Activated CD4-positive, CD25-positive, alpha-beta regulatory T cell treated with anti-CD3 and anti-CD28 coated beads, Interleukin-2, amount 50 U/mL, for 72 hours (primary cell): Measurements from ENCODE around the gene DNAI1.
A peak's percentile ranks its signal among the peaks of the same experiment; 100 is the strongest.

ENCODE experiments used
- DNase-seq: peaks from one replicate; pipeline ENCODE4 v3.0.0; 2021

Gene DNAI1

DNA sequence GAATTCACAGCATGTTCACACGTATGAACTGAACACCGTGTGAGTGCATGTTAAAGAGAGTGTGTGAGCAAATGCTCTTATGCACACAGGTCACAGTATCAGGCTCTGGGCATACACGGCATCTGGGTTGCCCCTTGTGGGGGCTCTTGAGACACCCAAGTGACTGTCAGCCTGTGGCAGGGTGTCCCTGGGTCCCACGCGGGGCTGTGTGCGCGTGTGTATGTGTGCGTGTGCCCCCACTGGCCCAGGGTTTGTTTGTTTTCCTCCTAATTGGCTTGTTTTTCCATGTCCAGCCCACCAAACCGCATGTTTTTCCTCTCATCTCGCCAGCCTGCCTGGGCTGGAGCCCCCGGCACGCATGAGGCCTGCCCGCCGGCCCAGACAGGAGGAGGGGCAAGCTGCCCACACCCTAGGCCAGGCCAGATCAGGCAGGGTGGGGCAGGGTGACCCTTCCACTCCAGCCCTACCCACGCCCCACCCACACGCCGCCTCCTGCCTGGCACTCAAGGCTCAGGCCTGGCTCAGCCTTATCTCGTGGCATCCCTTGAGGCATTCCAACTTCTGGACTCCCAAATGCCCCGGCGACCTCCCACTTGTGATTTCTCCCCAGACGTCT lies 102.1 kb downstream of the DNAI1 start:
- no peak for DNase-seq

DNA sequence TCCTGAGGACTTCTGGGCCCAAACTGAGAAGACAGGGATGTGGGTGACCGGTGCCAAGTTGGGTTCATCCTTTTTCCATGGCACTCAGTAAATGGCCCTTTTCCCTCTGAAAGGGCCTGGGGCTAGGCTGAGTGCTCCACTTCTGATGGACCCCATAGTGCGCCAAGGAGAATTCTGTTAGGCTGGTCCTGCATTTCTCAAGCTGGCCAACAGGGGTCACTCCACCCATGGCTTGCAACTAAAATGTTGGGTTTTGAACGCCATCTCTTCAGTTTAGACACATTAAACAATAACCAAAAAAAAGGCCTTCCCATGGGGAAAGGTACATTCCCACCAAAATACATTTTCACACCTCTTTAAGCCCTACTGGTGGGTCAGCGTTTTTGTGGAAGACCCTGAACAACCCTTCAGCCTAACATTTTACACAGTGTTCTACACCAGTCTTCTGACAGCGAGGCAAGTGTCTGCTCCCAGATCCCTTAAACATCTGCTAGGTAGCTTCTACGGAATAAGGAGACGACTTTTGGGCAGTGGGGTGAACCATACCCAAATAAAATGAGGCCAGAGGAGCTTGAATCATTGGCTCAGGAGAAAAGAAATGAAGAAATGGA lies 103.6 kb downstream of the DNAI1 start:
- peak; percentile 53 for DNase-seq

DNA sequence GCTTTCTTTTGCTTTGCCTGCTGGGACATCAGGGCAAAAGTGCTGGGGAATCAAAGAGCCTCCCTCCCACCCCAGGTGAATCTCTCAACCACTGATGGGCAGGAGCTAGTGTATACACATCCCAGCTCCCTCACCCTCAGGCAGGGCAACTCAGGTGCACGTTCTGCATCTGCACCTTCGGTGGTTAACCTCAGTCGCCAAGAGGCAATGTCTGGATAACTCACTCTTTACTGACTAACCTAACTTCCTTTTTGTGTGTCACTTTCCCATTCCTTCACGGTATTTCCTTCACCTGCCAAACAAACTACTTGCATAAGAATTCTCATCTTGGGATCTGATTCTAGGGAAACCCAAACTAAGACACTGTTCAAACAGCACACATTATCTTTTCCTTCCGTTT lies 104.7 kb downstream of the DNAI1 start:
- DNase-seq: no peak

DNA sequence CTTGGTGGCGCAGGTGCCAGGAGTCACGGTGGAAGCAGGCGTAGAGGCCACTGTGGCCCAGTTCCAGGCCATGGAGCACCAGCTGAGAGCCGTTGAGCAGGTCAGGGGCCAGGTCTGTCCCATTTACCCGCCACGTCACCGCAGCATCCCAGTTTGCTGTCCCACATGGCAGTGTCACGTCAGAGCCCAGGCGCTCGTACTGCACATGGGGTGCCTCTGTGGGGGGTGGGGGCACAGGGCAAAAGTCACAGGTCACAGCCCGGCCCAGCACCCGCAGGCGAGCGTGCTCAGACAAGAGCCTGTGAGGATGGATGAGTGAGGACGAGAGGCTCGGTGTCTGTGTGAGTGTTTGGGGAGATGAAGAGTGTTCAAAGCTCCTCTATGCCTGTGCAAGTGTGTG lies 106.0 kb downstream of the DNAI1 start:
- no peak for DNase-seq

DNA sequence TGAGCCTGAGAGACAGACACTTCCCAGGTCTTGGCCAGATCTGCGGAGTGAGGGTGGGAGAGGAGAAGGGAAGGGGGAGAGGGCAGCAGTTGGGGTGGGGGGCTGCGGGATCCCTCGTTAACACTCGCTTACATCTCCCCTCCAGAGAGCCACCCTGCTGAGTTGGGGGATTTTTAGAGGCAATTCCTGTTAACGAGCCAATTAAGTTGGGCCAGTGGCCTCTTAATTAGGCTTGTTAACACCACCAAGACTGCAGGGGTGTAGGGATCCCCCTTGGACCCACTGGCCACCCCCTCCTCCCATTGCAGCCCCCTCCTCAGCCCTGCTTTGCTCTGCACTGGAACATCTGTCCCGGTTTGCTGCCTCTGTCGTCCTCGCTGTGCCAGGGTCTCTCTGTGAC lies 107.3 kb downstream of the DNAI1 start:
- DNase-seq: no peak

DNA sequence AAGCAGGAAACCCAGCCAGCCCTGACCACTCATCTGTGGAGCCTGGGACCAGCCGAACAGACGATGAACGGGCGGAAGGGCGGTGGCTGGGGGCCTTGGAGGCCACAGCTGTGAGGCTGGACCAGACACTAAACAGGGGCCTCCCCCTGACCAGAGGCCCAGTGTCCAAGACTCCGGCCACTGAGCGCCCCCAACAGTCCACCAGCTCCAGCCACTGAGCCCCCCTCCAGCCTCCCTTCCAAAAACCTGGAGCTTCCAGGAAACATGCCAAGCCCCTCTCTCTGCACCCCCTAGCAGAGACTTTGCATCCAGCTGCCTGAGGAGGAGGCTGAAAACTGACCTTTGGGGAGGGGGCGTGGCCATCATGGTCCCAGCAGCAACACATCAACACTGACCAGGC lies 107.7 kb downstream of the DNAI1 start:
- DNase-seq: no peak

DNA sequence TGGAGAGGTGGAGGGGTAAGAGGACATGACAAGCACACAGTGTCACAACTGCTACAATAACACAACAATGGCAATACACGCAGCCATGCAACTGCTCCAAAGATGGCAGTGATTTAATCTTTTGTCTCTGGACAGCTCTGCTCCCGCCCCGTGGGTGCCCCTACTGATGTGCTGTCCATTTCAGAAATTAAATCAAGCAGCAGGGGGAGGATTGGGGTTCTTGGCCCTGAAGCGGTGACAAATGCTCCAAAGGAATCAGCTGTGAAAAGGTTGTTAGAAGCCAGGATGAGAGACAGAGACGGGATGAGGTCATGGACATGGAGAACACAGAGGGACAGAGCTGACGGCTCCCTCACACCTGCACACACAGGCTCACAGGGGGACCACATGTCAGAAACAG lies 108.4 kb downstream of the DNAI1 start:
- DNase-seq: no peak

DNA sequence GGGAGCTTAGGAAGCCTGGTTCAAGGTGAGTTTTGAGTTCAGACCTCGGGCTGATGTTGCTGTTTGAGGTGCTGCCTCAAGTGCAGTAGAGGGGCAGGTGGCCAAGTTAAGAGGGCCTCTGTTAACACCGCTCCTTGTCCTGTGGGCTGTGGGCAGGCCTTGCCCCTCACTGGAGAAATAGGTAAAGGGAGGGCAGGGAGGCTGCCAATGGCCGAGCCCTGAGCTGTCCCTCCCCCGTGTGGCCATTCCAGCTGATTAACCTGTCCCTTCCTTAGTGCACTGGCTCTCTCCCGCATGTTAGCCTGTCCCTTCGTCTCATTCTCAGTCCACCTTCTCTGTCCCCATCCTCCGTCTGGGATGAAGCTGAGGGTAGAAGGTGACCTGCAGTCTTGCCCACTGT lies 109.5 kb downstream of the DNAI1 start:
- no peak for DNase-seq

DNA sequence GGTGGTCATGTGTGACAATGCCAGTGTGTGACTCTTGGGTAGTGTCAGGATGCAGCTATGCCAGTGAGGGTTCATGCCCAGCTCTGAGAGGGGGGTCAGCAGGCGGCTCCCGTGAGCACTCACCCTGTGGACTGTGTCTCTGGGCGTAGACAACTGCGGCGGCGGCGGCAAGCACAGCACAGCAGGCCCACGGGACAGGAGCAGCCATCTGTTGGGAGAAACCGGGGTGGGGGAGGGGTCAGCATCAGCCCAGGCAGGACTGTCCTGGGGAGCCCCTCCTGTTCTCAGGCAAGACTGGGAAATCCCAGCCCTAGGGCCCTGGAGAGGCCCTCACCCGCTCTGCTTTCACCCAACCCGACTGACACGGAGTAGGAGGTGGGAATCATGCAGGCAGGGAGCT lies 110.2 kb downstream of the DNAI1 start:
- no peak for DNase-seq

DNA sequence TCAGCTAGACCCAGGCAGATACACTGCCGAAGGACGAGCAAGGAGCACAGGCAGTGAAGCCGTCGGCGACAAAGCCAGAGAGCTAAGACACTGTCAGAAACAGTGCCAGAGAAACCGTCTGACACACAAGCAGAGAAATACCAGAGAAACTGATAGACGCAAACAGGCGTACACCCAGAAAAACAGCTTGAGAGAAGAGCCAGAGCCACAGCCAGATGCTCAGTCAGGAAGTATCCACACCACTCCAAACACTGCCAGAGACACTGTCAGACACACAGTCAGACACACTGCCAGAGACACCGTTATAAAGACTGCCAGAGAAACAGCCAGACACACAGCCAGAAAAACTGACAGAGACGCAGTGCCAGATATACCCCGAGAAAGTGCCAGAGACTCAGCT lies 111.8 kb downstream of the DNAI1 start:
- no peak for DNase-seq
